K562 (cell line): ENCODE measurements around the gene ZBP1. TPM values are rescaled to one million over a fixed set of nuclear protein-coding genes. Genes with fewer than 3 reads are reported as not detected.

ENCODE experiments used
- BDP1 ChIP-seq: IDR thresholded peaks from 3 replicates; pipeline ENCODE4 v1.6.1; 2011; ENCODE audit not compliant: insufficient read length, insufficient read depth
- C11orf30 ChIP-seq: fragments of 450-650 bp; IDR thresholded peaks from 2 replicates; pipeline ENCODE4 v1.6.1; 2016; ENCODE audit warnings: low read depth, mild to moderate bottlenecking
- CHCHD3 ChIP-seq: fragments of 250-450 bp; sonication (Bioruptor Pico); IDR thresholded peaks from 2 replicates; pipeline ENCODE4 v2.1.2; 2022; ENCODE audit warnings: mild to moderate bottlenecking
- CHD4 ChIP-seq: fragments of 200-600 bp; sonication (generic); IDR thresholded peaks from 3 replicates; pipeline ENCODE4 v1.6.1; 2012; ENCODE audit warnings: low read depth, mild to moderate bottlenecking, mixed read lengths, low read length, inconsistent platforms; ENCODE audit not compliant: insufficient read depth, insufficient replicate concordance, poor library complexity, severe bottlenecking
- FOSL1 ChIP-seq: fragments of 200-800 bp; sonication (Bioruptor generic); conservative IDR thresholded peaks from 2 replicates; pipeline ENCODE4 v1.6.1; 2016; ENCODE audit warnings: missing genetic modification characterization, missing compliant biosample characterization
- GABPB2 ChIP-seq: fragments of 250-450 bp; sonication (Bioruptor Pico); conservative IDR thresholded peaks from 2 replicates; pipeline ENCODE4 v1.5.1; 2021; ENCODE audit warnings: mild to moderate bottlenecking
- MTA3 ChIP-seq: fragments of 450-650 bp; formaldehyde crosslinking; IDR thresholded peaks from 2 replicates; pipeline ENCODE4 v1.6.1; 2017; ENCODE audit warnings: mild to moderate bottlenecking, borderline replicate concordance
- PHB ChIP-seq: fragments of 250-450 bp; sonication (Bioruptor Pico); IDR thresholded peaks from 2 replicates; pipeline ENCODE4 v1.5.0; 2021
- RBM17 ChIP-seq: fragments of 200-400 bp; formaldehyde crosslinking; IDR thresholded peaks from 2 replicates; pipeline ENCODE4 v1.6.1; 2017; ENCODE audit warnings: low read depth, mild to moderate bottlenecking, low read length, borderline replicate concordance
- RFX5 ChIP-seq: IDR thresholded peaks from 2 replicates; pipeline ENCODE4 v1.6.1; 2011; ENCODE audit warnings: low read depth, mild to moderate bottlenecking, improper control_type of control experiment, low read length
- SMARCA4 ChIP-seq: fragments of 450-650 bp; IDR thresholded peaks from 2 replicates; pipeline ENCODE4 v1.6.1; 2016
- XRCC4 ChIP-seq: IDR thresholded peaks from one replicate; pipeline ENCODE4 v1.6.1; 2011; ENCODE audit not compliant: insufficient read depth, insufficient read length; ENCODE audit errors: extremely low read depth
- YBX1 ChIP-seq: fragments of 450-650 bp; IDR thresholded peaks from 2 replicates; pipeline ENCODE4 v1.7.1; 2016; ENCODE audit warnings: mild to moderate bottlenecking
- ZNF143 ChIP-seq: sonication (generic); formaldehyde crosslinking; IDR thresholded peaks from 2 replicates; pipeline ENCODE4 v1.9.0; 2022; ENCODE audit warnings: mild to moderate bottlenecking, missing genetic modification reagents
- polyA plus RNA-seq, 8 experiments: library from polyadenylated mRNA; depleted of rRNA in 4 of 8; stranded (reverse) in 5 of 8; unstranded in 3 of 8; fragments of >200 nt; fragmentation: Nextera tagmentation in 2 of 8; fragmentation: Illumina TruSeq in 1 of 8; extraction: Ambion mirVana in 2 of 8; extraction: Trizol in 1 of 8; gene quantifications; 2 replicates each; pipeline versions ENCODE4 v1.2.1 to v1.2.3, GENCODE V29; 2011 to 2014; ENCODE audit warnings: inconsistent platforms in 1 of 8, missing spikeins in 1 of 8
- total RNA-seq, 7 experiments: library from RNA; depleted of rRNA in 6 of 7; stranded (reverse); fragments of >200 nt in 6 of 7; fragmentation: Illumina TruSeq in 2 of 7; extraction: Trizol in 2 of 7; gene quantifications; 2 replicates each; pipeline versions ENCODE4 v1.2.1 to v1.2.3, GENCODE V29; 2011 to 2021; ENCODE audit warnings: low replicate concordance in 1 of 7
- TF ChIP-seq, protein P1 (sequence below): fragments of 450-650 bp; conservative IDR thresholded peaks from 2 replicates; pipeline ENCODE4 v1.6.1; 2016; ENCODE audit warnings: missing genetic modification characterization, low read depth, mild to moderate bottlenecking, missing compliant biosample characterization, moderate library complexity

ZBP1 gene
- total and polyA plus RNA-seq, 9 of the 15 experiments (the other 6 are each of a cell fraction or from before 2014, with no cell fraction given): not detected

DNA sequence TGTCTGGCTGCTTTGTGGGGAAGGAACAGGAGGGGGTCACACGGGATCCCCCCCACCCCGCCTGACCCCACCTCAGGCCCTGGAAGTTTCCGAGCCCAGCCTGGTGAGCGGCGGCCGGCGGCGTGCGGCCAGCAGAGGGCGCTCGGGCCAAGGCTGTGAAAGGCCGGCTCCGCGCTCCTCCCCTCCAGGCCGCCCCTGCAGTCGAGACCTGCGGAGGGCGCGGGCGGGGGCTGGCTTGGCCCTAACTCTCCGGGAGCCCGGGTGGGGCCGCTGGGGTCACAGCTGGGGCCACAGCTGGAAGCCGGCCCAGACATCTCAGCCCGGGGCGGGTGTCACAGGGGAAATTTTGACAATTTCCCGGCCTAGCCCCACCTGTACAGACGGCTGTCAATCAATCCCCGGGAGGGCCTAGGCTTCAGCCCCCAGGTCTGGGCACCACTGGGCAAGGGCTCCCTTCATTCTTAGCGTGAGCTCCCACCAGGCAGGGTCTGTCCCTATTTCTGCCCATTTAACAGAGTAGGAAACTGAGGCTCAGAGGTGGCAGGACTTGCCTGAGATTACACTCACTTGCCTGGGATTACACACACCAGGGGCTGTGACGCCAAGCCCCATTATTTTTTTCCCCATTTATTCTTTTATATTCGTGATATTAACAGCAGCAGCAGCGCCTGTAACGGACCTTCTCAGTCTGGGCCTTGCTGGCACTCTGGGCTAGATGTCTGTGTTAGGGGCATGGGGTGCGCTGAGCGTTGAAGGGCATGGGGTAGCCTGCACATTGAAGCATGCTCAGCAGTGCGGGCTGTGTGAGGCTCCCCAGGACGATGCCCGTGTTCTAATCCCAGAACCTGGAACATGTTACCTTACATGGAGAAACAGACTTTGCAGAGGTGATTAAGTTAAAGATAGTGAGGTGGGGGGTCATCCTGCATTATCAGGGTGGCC lies 23.0 kb downstream of the ZBP1 start (continued):
- TF ChIP-seq SMARCA4: no peak
- no peak for TF ChIP-seq RFX5
- TF ChIP-seq, protein P1, sequence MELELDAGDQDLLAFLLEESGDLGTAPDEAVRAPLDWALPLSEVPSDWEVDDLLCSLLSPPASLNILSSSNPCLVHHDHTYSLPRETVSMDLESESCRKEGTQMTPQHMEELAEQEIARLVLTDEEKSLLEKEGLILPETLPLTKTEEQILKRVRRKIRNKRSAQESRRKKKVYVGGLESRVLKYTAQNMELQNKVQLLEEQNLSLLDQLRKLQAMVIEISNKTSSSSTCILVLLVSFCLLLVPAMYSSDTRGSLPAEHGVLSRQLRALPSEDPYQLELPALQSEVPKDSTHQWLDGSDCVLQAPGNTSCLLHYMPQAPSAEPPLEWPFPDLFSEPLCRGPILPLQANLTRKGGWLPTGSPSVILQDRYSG (tag): no peak
- no peak for TF ChIP-seq CHCHD3 (CRISPR knock-in tag)
- TF ChIP-seq XRCC4: no peak
- TF ChIP-seq GABPB2 (CRISPR knock-in tag): no peak
- no peak for TF ChIP-seq FOSL1 (tag)
- no peak for TF ChIP-seq PHB (CRISPR knock-in tag)
- no peak for TF ChIP-seq ZNF143 (CRISPR knock-in tag)
- TF ChIP-seq CHD4: no peak
- no peak for TF ChIP-seq C11orf30
- no peak for TF ChIP-seq RBM17
- TF ChIP-seq BDP1: no peak
- no peak for TF ChIP-seq MTA3
- no peak for TF ChIP-seq YBX1
